HG03469 (cell line): Measurements from ENCODE around the gene KIFAP3.
"Not testable (repeated sequence)": the region's sequence is repeated elsewhere in the genome, so short reads cannot be mapped to it uniquely, and the experiment has no call there.

ENCODE experiments used
- ATAC-seq: cut with Tn5 transposase; IDR thresholded peaks from one replicate; pipeline ENCODE4 v1.9.1; 2021; ENCODE audit warnings: mild to moderate bottlenecking, moderate library complexity, moderate number of reproducible peaks; ENCODE audit not compliant: unreplicated experiment

KIFAP3 gene

GRCh38 chr1:169892176-169892926 lies 182.1 kb downstream of the KIFAP3 start:
- ATAC-seq, result no peak

GRCh38 chr1:169891539-169891885 lies 183.0 kb downstream of the KIFAP3 start:
- no peak for ATAC-seq

- ATAC-seq, result no peak
These were observed 183.5 kb downstream of the KIFAP3 start for GRCh38 chr1:169890761-169891538.

DNA sequence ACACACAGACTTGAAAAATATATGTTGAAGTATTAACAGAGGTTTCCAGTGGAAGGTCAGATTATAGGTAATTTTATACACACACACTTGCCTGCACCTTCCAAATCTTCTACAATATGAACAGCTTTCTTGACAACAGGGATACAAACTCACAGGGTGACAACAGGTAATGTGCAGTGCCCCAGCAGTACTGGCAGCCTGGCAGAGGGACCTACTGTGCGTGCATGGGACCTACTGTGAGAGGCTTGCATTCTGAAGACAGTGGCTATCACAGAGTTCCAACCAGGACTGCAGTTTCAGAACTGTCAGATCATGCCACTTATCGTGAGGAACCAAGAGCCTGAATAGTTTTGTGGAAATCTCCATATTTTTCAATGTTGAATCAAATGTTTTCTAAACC lies 184.6 kb downstream of the KIFAP3 start:
- no peak for ATAC-seq

- ATAC-seq, result no peak
These were observed 187.6 kb downstream of the KIFAP3 start for GRCh38 chr1:169886931-169887330.

- no peak for ATAC-seq
These were observed 188.1 kb downstream of the KIFAP3 start for GRCh38 chr1:169886422-169886821.

DNA sequence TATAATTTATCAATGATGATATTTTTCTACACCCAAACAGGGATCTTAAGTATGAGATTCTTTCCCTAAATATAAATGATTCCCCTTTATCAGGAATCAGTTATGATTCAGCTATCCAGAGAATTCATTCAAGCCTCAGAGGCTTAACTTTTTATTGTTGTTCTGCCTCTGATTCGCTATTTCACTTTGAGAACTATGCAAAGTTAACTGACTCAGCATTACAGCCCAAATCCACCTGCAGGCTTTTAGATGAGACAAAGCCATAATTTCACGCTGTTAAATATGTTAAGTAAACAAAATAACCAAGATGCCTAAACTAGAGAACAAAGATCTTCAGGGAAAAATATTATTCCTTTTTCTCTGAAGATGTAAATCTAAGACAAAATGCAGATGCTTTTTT lies 189.3 kb downstream of the KIFAP3 start:
- no peak for ATAC-seq

- no peak for ATAC-seq
These were observed 189.9 kb downstream of the KIFAP3 start for GRCh38 chr1:169884634-169885033.

DNA sequence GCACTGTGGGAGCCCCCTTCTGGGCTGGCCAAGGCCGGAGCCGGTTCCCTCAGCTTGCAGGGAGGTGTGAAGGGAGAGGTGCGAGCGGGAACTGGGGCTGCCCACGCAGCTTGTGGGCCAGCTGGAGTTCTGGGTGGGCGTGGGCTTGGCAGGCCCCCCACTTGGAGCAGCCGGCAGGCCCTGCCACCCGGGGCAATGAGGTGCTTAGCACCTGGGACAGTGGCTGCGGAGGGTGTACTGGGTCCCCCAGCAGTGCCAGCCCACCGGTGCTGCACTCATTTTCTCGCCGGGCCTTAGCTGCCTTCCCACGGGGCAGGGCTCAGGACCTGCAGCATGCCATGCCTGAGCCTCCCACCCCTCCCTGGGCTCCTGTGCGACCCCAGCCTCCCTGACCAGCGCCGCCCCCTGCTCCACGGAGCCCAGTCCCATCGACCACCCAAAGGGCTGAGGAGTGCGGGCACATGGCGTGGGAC lies 192.4 kb downstream of the KIFAP3 start:
- ATAC-seq, result no peak

GRCh38 chr1:169879034-169879840 lies 195.3 kb downstream of the KIFAP3 start:
- ATAC-seq, result no peak

DNA sequence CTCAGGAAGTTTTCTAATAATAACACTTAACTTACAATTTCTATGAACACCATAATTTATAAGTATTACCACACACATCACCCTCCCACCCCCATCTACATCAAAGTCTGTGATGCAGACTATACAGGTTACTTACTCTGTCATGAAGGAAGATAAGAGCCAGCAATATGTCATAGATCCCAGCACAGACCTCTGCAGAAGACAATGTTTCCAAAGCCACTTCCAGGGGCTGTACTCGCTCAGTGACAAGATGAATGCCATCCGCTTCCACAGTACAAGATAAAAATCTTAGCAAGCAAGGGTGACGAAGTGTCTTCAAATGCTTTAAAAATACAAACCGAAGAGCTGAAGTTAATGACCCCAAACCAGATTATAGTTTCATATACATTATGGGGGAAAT lies 196.0 kb downstream of the KIFAP3 start:
- ATAC-seq, result no peak

- no peak for ATAC-seq
These were observed 196.5 kb downstream of the KIFAP3 start for GRCh38 chr1:169877800-169878491.

DNA sequence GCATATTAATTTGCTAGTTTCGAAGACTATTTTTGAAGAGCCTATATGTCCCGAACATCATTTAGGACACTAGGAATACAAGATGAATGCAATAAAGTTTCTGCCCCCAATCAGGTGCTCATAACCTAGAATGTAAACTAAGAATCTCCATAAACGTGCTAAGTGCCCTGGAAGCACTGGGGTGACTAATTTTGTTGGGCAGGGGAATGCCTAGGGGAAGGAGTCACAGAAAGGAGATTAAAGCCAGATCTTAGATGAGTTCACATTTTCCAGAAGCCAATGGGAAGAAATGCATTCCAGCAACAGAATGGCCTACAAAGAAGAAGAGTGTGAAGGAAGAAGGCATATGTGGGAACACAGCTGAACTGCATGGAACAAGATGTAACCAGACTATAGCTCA lies 200.3 kb downstream of the KIFAP3 start:
- ATAC-seq, result no peak

- ATAC-seq, result no peak
These were observed 200.8 kb downstream of the KIFAP3 start for GRCh38 chr1:169873582-169874199.

- ATAC-seq, result no peak
These were observed 201.6 kb downstream of the KIFAP3 start for GRCh38 chr1:169872906-169873305.

DNA sequence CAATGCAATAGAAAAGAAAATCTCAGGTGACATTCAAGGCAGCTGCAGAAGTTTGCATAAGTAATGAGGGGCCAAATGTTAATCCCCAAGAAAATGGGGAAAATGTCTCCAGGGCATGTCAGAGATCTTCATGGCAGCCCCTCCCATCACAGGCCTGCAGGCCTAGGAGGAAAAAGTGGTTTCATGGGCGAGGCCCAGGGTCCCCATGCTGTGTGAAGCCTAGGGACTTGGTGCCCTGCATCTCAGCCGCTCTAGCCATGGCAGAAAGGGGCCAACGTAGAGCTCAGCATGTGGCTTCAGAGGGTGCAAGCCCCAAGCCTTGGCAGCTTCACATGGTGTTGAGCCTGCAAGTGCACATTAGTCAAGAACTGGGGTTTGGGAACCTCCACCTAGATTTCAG lies 202.5 kb downstream of the KIFAP3 start:
- ATAC-seq, result not testable (repeated sequence)
